DMS79 treated with DMSO at 0.1 percent for 48 hours (cell line): ENCODE results near the gene FIS1.

Experiments used
- DNase-seq: peaks from one replicate; lab custom pipeline; 2025; lab: John Stamatoyannopoulos, UW

Gene FIS1

DNA sequence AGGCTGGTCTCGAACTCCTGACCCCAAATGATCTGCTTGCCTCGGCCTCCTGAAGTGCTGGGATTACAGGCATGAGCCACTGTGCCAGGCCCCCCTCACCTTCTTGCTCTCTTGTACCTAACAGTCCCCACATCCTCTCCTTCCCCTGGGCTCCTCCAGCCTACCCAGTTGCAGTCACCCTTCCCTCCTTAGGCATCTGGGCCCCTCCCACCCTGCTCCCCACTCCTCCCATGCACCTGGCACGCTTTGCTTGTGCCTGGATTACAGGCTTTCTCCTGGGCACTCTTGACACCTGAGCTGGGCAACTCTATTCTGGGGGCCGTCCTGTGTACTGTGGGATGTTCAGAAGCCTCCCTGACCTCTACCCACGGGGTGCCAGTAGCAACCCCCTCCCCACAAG, 10.2 kb downstream of the FIS1 start:
- no peak for DNase-seq

DNA sequence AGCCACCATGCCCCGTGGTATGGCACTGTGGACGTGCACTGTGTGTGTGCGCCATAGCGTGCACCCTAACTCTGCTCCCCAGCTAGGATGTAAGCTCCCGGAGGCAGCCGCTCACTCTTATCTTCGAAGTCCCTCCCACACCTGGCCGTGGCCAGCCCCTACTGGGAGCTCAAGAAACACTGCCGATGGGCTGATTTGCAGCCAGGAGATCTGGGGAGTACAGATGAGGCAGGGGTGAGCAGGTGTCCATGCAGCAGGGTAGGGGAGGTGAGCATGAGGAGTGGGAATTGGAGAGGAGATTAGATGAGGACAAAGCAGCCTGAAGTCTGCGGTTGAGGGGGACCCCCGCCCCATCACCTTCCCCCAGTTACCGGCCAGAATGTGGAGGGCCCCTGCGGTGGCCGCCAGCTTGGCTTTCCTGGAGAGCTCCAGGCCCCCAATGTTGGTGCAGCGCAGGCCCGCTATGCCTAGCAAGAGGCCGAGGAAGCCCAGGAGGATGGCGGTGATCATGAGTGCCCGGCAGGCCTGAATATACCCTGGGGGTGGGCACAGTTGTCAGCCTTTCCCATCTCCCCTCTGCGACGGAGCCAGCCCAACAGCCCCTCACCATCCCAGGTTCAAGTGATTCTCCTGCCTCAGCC, 10.9 kb downstream of the FIS1 start:
- DNase-seq = no peak

DNA sequence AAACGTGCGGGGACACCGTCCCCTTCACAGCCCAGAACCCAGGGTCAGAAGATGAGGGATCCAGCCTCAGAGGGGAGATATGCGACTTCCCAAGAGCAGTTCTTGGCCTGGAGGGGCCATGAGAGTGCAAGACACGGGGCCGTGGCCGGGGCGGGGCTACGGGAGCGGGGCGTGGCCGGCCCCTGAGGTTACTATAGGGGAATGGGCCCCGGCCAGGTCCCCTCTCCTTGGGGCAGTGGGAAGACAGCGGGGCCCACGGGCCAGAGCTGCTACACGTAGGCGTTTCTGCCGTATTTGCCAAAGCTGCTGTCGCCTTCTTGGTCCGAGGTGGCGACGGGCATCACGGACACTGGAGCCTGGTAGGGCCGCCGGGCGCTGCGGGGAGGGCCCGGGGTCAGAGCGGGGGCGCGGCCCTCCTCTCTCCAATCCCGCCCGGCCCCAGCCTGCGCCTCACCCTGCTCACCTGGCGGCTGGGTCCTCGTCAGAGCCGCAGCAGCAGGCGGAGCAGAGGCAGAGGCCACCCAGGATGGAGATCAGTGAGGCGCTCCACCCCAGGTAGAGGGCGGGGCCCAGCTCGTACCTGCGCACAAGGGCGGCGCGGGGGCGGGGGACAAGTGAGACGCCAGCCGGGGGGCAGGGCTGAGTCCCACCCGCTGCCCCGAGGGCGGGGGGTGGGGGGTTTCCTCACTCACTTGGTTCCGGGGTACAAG, 12.6 kb downstream of the FIS1 start:
- peak; percentile 55 for DNase-seq

DNA sequence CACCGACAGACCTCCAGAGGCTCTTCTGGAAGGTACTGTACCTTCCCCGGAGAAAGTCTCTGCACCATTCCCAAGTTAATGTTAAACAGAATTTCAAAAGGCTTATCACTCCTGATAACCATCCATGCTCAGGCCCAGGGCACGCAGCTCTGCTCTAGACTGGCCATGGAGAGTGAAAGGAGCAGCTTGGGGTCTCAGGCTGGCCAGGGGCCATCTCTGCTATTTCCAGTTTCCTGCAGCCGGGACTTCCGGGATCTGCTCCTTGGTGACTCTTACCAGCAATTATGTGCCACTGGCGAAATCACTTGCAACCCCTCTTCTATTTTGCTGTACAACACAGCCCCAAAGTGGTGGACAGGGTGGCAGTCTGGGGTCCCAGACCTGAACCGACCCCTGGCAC, 13.2 kb downstream of the FIS1 start:
- DNase-seq = no peak

DNA sequence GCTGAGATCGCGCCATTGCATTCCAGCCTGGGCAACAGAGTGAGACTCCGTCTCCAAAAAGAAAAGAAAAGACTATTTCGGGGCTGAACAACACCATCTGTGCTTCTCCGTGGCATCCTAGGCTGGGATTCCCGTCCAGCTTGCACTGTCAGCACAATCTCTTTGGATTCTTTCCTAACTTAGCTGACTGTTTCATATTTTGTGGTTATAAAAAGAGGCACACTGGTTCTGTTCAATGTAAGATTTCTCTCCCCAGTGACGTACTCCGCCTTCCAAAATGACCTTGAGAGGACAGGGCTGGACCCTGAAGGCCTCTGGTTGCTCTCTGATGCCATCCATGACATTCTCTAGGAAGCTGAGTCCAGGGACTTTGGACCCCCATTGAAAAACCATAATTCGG, 18.2 kb downstream of the FIS1 start:
- DNase-seq = no peak

DNA sequence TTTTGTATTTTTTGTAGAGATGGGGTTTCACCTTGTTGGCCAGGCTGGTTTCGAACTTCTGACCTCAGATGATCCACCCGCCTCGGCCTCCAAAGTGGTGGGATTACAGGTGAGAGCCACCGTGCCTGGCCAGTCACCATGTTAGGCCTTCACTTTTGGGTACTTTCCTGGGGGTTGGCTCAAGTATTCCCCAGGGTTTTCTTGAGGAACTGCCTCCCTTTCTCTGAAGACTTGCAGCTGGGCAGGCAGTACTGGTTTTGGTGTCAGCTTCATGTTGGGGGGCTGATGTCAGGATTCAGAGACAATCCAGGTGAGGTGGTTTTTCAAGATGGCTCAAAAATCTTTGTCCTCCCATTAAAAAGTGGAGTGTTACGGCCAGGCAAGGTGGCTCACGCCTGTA, 19.2 kb downstream of the FIS1 start:
- DNase-seq = no peak

DNA sequence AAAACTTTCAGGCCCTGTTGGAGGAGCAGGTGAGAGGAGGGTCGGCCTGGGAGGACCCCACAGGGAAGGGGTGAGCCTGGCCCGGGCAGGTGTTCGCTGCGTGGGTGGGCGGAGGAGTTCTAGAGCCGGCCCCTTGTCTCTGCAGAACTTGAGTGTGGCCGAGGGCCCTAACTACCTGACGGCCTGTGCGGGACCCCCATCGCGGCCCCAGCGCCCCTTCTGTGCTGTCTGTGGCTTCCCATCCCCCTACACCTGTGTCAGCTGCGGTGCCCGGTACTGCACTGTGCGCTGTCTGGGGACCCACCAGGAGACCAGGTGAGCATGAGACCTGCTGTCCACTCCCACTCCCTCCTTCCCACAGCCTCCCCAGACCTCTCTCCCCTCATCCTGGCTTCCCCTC, 21.4 kb downstream of the FIS1 start:
- no peak for DNase-seq

DNA sequence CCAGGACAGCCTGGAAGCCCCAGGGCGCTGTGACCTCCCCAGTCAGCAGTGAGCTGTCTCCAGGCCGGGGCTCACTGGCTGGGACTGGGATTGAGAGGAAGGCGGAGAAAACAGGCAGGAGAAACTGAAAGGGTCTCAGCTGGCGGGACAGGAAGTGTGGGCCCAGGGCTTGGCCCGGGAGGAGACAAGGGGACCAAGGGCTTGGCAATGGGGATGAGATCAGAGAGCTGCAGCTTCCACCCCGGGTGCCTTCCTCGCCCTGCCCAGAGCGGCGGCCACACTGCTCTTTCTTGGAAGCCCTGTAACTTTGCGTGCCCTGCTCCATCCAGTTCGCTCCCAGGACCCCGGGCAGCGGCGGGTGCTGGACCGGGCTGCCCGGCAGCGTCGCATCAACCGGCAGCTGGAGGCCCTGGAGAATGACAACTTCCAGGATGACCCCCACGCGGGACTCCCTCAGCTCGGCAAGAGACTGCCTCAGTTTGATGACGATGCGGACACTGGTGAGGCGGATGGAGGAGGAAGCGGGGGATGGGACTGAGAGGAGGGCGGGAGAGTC, 22.5 kb downstream of the FIS1 start:
- DNase-seq = no peak

DNA sequence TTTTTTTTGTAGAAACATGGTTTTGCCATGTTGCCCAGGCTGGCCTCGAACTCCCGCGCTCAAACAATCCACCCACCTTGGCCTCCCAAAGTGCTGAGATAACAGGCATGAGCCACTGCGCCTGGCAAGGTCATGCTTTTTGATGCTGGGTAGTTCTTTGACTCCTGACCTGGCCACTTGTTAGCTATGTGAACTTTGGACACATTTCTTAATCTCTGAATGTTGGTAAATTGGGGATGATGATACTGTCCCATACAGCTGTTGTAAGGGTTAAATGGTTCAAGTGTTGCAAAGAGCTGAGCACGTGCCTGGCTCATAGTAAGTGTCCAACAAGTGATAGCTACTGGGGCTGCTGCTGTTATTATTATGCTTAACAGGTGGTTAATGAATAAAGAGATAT, 24.6 kb downstream of the FIS1 start:
- DNase-seq = no peak

DNA sequence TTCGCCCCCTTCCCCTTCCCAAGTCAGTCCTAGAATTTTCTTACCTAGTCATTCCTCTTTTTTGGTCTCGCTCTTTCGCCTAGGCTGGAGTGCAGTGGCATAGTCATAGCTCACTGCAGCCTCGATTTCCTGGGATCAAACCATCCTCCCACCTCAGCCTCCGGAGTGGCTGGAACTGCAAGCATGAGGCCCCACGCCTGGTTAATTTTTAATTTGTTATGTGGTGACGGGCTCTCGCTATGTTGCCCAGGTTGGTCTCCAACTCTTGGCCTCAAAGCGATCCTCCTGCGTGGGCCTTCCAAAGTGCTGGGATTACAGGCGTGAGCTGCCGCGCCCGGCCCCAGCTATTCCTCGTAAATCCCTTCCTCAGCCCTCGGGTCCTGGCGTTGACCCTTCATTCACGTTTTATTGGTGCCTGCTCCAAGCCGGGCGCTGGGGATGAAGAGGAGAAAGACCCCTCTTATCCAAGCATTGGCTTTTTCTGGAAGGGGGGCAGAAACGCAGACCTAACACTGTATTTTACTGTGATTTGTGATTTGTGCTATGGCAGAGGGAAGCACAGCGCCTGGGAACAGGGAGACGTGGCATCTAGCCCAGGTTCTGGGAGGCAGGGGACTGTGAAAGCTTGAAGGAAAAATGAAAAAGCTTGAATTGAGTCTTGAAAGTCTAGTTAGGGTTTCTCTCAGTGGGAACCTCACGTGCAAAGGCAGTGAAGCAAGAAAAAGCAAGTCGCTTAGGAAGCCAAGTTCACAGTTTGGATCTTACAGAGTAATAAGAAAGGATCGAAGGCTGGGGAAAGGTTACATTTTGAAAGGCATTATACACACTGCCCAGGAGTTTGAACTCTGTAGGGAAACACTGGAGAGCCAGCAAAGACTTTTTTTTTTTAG, 26.4 kb downstream of the FIS1 start:
- no peak for DNase-seq

DNA sequence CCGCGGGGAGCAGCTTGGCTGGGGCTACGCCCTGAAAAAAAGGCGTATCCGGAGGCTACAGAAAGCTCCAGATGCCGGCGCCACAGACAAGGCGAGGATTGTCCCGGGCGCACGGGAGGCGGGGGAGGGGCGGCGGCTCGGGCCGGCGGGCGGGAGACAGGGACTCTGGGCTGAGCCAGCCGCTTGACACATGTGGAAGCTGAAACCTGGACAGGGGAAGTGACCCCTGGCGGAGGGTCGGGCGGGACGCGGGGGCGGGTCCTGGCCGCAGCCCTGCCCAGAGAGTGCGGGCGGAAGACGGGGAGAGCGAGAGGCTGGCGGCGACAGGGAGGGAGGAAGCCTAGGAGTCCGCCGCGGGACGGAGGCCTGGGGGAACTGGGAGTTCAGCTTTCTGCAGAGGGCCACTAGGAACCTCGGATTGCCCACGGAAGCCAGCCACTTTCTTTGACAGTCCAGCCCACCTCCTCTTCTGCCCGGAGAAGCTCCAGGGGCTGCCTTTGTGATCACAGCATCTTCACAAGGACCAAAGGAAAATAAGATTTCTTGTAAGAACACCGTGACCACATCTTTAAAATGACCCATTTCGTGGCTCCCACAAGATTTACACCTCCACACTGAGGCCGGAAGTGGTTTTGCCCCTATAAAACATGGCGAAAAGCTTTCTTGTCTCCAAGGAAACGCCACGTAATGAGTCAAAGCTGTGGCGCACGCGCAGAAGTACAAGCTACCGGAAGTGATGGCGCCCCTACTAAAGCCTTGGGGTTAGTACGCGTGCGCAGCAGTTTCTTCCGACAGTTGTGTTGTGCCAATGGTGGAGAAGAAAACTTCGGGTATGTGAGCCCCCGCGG, 27.3 kb downstream of the FIS1 start, which contains the start of the genes PLOD3 and ZNHIT1:
TSS of gene PLOD3 (minus strand) at position 194 of the 848 bp plus-strand sequence. CDS start 307 bp downstream, outside the sequence.
TSS of gene ZNHIT1 (plus strand) at position 778 of the 848 bp plus-strand sequence. CDS start at position 809, 31 bp downstream.
- peak; percentile 98 for DNase-seq

DNA sequence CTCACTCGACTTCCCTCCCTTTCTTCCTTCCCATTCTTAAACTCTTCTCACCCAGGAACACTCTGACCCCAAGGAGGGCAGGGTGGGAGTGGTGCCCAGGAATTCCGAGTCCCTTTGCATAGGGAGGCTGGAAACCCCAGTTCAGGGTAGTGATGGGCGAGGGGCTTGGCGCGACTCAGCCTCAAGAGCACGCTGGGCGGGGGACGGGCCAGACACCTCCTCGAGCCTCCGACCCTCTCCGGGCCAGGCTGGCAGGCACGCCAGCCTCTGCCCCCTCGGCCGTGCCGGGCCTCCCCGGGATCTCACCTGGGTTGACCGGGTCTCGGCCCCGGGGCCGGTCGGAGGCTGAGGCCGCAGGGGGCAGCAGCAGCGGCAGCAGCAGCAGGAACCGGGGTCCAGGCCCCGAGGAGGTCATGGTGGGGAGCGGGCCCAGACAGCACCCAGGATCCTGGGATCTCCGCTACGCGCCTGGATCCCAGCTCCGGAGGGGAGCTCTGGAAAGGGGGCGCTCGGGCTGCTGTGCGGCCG, 28.0 kb downstream of the FIS1 start:
- no peak for DNase-seq

DNA sequence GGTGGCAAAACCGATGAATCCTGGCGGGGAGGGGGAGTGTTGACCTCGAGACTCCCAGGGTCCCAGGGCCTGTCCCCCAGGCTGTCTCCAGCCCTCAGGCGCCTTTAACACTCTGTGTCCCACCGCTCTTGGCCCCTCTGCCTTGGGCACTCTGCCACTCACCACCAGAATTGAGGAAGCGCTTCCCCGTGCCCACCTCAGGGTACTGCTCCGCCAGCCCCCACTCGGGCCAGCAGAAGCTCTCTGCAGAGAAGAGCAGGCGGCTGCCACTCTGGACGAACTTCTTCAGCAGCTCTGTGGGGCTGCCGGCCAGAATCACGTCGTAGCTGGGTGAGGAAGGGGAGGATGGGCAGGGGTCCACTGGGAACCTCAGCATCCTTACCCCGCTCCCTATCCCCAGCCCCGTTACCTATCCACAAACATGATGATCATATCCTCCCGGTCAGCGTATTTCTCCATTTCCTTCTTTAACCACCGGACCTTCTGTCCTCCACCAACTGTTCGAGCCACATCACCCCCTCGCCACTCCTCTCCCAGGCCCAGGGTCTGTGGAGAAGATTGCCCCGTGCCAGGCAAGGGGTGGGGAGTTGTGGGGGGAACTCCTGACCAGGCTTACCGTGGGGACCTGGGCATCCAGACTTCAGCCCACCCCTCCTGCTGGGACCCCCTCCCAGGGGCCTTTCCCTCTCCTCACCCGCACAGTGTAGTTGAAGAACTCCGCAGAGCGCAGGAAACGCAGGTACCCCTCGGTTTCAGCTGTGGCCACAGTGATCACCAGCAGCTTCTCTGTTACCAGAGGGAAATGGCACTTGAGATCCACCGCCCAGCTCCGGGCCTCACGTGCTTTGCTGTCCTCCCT, 28.7 kb downstream of the FIS1 start:
- peak; percentile 37 for DNase-seq

DNA sequence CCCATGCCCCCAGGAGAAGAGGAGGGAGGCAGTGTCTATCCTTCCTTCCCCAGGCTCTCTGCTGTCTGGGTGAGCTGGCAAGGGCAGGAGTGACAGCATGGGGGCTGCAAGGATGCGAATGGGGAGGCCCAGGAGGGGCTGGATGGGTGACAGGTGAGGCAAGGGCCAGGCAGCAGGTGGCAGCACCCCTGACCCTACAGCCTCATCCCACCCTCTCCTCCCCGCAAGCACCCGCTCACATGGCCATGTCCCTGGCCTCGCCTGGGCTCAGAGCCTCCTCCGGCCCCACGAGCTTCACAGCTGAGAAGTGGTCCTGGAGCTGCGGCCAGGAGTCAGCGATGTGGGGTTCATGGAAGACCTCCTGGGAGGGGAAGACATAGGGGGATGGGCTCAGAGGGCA, 32.9 kb downstream of the FIS1 start:
- DNase-seq = no peak

DNA sequence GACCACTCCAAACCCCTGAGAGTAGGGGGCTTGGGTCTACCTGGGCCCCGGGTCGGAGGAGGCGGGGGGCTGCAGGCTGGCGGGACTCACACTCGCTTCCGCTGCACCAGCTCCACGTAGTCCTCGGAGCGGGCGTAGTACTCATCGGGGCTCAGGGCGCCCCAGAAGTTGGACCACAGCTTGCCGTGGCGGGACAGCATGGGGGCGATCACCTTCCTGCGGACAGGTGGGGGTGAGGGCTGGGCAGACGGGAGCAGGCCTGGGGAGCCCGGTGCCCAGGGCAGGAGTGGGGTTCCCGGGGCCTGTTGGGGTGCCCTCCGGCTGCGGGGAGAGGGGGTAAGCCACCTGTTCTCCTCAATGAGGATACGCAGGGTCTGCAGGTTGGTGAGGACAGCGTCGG, 33.4 kb downstream of the FIS1 start:
- no peak for DNase-seq

DNA sequence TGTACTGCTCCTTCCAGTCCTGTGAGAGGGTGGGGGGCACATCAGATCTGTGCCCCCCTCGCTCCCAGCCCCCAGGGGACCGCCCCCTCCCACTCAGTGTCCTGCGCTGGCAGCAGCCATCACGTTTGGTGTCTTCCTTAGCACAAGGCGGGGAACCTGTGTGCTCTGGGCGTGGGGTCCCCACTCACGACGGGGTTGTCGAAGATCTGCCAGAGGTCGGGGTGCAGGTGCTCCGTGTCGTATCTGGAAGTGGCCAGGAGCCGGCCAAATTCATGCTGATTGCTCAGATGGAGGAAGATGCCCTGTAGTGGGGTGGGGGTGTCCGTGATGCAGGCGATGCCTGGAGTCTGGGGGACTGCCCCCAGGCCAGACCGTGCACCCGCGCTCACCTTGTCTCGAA, 34.7 kb downstream of the FIS1 start:
- DNase-seq = no peak

DNA sequence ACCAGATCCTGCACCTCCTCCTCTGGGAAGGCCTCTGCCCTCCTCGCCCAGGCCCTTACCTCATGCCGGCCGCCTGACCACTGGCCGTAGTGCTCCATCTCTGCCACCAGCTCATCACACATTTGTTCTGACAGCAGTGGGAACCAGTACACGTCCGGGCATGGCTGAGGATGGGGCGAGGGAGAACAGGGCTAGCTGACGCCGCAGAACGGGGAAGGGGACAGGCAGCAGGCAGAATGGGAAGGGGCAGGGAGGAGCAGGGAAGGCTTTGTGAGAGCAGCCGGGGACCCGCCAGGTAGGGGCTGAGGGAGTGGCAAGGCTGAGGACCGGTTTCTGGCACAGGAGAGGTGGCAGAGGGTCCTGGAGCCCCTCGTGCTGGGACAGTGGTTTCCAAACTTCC, 36.1 kb downstream of the FIS1 start:
- no peak for DNase-seq

DNA sequence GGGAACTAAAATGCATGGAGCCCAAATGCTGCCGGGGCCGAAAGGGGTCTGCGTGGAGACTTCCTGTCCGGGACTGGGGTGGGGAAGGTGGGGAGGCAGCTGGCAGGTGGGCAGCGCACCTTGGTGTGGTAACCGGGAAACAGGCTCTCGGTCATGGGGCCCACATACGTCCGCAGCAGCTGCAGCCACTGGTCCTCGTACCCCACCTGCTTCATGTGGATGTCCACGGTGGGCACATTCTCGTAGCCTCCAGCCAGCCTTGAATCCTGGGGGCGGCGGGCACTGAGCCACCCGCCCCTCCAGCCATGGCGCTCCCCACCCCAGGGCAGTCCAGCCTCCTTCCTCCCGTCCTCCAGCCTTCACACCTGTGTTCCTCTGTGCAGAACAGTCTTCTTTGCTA, 37.4 kb downstream of the FIS1 start:
- DNase-seq = no peak

DNA sequence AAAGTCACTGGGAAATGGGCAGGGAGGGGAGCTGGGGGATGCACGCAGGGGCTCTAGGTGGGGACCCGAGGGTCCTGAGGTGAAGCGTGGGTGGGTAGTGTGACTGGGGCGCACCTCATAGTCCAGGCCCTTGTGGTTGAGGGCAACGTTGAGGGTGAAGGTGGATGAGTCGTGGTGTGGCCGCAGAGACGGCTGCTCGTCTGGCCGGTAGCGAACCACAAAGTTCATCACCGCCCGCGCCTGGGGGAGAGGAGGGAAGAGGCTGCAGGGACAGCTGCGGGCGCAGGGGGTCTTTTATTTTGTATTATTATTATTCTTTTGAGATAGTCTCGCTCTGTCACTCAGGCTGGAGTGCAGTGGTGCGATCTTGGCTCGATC, 38.2 kb downstream of the FIS1 start:
- no peak for DNase-seq

DNA sequence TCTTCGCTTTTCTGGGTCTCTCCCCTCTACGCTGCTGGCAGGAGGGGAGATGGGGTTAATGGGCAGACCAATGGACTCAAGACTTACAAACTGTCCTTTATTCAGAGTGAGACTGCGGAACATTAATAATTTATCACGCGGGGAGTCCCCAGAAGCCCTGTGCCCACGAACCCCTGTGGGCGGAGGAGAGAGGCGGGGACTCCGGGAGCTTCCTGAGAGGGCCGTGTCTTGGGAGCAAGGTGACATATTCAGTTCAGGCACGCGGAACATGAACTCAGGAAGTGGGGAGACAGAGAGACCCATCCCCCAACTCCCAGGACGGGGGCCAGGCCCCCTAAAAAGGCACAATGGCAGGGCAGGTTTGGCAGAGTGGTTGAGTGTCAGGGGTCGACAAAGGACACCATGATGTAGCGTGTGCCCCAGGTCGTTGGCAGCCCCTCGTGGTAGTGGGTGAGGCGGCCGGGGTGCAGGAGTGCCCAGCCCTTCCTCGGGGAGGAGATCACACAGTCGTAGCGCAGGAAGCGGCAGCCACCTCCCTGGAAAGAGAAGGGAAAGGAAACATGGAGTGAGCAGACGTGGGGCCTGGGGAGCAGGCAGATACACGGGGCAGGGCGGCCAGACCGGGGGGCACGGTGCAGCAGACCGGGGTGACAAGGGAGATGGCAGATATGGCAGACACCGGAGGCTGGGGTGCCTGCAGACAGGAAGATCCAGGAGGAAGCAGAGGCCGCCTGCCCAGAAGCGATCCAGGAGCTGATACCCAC, 38.8 kb downstream of the FIS1 start:
- DNase-seq = no peak
